Measurements from ENCODE around the gene XPO5.

DNA sequence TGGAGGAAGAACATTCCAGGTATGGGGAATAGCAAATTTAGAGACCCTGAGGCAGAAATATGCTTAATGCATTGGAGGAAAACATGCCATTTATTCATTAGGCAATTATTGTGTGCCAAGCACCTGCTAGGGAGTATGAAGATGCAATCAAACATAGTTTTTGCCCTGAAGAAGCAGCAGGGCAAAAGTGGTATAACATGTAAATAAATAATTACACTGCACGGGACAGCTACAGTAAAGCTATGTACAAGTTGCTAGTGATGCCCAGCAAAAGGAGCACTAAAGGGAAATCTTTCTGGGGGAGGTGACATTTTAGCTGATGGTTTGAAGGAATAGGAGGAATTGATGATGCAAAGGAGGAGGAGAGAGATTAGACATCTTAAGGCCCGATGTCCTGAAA is 99.1 kb downstream of the XPO5 start:
- TF ChIP-seq POLR2AphosphoS5 (IDR thresholded peaks at IDR 0.05; ENCODE audit: low read depth) (no peak), EZH2 (IDR thresholded peaks at IDR 0.05; ENCODE audit: low read depth, unreplicated experiment) (no peak), CTCF (conservative IDR thresholded peaks at IDR 0.05; ENCODE audit: low read depth in 2 of 2) (no peak), CREB1 (CRISPR knock-in tag; IDR thresholded peaks at IDR 0.05; ENCODE audit: low read depth) (no peak)
